ENCODE results near the gene AGPAT4.
A peak's percentile ranks its signal among the peaks of the same experiment; 100 is the strongest.

The AGPAT4 gene

DNA sequence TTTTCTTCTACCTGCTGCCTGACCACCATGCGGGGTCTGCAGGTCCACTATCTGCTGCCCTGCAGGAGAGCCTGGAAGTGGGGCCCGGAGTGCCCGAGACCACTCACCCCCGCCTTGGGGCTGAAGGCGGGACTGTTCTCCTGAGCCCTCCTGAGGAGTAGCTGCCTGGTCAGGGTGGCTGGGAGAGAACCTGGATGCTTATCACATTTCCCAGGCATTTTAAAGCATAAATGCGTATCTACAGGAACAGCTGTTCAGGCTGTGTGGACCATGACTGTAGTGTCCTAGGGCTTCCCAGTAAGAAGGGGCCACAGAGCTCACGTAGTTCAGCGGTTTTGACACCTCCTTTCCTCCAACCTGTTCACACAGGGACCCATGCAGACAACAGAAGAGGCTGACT is 123.3 kb downstream of the AGPAT4 start:
- peaks cover 18% of the 10 kb centered on the region for H3K36me3 ChIP-seq (replicated peaks)
- TF ChIP-seq, protein P1, sequence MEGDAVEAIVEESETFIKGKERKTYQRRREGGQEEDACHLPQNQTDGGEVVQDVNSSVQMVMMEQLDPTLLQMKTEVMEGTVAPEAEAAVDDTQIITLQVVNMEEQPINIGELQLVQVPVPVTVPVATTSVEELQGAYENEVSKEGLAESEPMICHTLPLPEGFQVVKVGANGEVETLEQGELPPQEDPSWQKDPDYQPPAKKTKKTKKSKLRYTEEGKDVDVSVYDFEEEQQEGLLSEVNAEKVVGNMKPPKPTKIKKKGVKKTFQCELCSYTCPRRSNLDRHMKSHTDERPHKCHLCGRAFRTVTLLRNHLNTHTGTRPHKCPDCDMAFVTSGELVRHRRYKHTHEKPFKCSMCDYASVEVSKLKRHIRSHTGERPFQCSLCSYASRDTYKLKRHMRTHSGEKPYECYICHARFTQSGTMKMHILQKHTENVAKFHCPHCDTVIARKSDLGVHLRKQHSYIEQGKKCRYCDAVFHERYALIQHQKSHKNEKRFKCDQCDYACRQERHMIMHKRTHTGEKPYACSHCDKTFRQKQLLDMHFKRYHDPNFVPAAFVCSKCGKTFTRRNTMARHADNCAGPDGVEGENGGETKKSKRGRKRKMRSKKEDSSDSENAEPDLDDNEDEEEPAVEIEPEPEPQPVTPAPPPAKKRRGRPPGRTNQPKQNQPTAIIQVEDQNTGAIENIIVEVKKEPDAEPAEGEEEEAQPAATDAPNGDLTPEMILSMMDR (IDR thresholded peaks at IDR 0.05; ENCODE audit: low read depth, low read length, missing control alignments), result no peak
- no peak overlapping the region for H3K4me3 ChIP-seq (ENCODE audit: low read depth, low read length)
- no peak for DNase-seq
- in situ Hi-C loops (cut with HindIII; ENCODE audit: low pct_ligation_motif_present, low sequenced_read_pairs), result no loop called here
- no peaks in the 10 kb centered on the region for H3K27me3 ChIP-seq (replicated peaks)
- H3K27ac ChIP-seq, result no peak overlapping the region

GRCh38 chr6:161150136-161150535 is 123.7 kb downstream of the AGPAT4 start:
- Histone ChIP-seq H3K27me3 (replicated peaks) (no peaks in the 10 kb centered on the region), H3K36me3 (replicated peaks) (peaks cover 18% of the 10 kb centered on the region), H3K27ac (no peak overlapping the region), H3K4me3 (ENCODE audit: low read depth, low read length) (no peak overlapping the region)
- DNase-seq, result no peak
- in situ Hi-C loops (cut with HindIII; ENCODE audit: low pct_ligation_motif_present, low sequenced_read_pairs), result no loop called here
- TF ChIP-seq, protein P1 (IDR thresholded peaks at IDR 0.05; ENCODE audit: low read depth, low read length, missing control alignments), result no peak

DNA sequence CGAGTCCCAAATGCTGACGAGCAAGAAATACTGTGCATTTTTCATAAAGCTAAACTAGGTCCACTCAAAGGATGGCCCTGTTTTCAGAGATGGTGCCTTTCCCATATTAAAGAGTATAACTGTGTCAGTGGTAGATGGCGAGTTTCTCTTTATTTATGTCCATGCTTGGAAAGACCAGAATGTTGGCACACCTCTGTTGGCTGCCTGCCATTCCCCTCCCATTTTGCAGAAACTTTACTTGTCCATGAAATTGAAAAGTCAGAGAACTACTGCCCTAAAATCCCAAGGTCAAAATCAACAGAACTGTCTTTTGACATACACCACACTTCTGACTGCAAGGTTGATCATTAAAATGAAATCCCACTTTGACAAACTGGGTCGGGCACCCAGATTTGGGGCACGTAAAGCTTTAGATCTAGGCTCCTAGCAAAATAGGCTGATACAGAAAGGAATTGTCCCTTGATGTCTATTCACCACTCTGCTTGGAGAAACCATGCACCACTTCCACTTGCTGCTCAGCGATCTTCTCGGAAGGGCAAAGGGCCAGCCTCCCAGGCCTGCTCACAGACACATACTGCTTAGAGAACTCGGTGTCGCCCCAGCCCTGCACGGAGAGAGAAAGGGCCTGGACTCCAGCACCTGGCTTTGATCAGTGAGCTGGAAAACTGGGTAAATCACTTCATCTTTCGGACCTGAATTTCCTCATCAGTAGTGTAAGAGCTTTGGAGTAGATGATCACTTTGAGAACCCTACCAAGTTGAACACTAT is 130.0 kb downstream of the AGPAT4 start:
- in situ Hi-C loops (cut with HindIII; ENCODE audit: low pct_ligation_motif_present, low sequenced_read_pairs), result no loop called here
- Histone ChIP-seq H3K36me3 (replicated peaks) (peaks cover 17% of the 10 kb centered on the region), H3K4me3 (ENCODE audit: low read depth, low read length) (no peak overlapping the region), H3K27ac (no peak overlapping the region), H3K27me3 (replicated peaks) (no peaks in the 10 kb centered on the region)
- TF ChIP-seq, protein P1 (IDR thresholded peaks at IDR 0.05; ENCODE audit: low read depth, low read length, missing control alignments), result no peak
- no peak for DNase-seq

DNA sequence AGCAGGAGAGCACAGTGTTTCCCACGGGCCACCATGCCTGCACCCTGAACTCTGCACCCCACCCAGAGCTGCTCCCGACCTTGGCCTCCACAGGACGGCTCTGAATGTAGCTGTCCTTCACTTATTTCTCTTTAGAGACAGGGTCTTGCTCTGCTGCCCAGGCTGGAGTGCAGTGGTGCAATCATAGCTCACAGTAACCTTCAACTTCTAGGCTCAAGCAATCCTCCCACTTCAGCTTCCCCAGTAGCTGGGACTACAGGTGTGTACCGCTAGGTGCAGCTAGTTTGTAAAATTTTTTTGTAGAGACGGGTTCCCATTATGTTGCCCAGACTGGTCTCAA is 130.9 kb downstream of the AGPAT4 start:
- in situ Hi-C loops (cut with HindIII; ENCODE audit: low pct_ligation_motif_present, low sequenced_read_pairs), result no loop called here
- H3K36me3 ChIP-seq (replicated peaks), result peaks cover 11% of the 10 kb centered on the region
- no peaks in the 10 kb centered on the region for H3K27me3 ChIP-seq (replicated peaks)
- no peak for DNase-seq
- TF ChIP-seq, protein P1 (IDR thresholded peaks at IDR 0.05; ENCODE audit: low read depth, low read length, missing control alignments), result no peak
- H3K27ac ChIP-seq, result no peak overlapping the region
- H3K4me3 ChIP-seq (ENCODE audit: low read depth, low read length), result no peak overlapping the region

GRCh38 chr6:161141173-161141572 is 132.7 kb downstream of the AGPAT4 start:
- H3K36me3 ChIP-seq (replicated peaks), result peaks cover 4% of the 10 kb centered on the region
- DNase-seq, result peak; percentile 25
- H3K27ac ChIP-seq, result no peak overlapping the region
- TF ChIP-seq, protein P1 (IDR thresholded peaks at IDR 0.05; ENCODE audit: low read depth, low read length, missing control alignments), result no peak
- in situ Hi-C loops (cut with HindIII; ENCODE audit: low pct_ligation_motif_present, low sequenced_read_pairs), result no loop called here
- H3K4me3 ChIP-seq (ENCODE audit: low read depth, low read length), result no peak overlapping the region
- no peaks in the 10 kb centered on the region for H3K27me3 ChIP-seq (replicated peaks)

DNA sequence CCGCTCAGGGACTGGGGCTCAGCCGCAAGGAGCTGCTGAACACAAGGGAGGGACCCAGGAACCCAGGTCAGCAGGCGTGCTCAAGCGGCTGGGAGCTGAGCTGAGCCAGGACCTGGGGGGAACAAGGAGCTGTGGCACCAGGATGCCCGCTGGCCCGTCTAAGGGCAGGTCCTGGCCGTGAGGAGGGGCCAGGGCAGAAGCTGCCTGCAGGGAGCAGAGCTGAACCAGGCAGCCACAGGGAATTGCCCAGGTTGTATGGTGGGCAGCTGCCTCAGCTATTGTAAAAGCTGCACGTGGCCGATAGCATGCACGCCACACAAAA is 133.3 kb downstream of the AGPAT4 start:
- Histone ChIP-seq H3K27me3 (replicated peaks) (no peaks in the 10 kb centered on the region), H3K36me3 (replicated peaks) (peaks cover 4% of the 10 kb centered on the region), H3K4me3 (ENCODE audit: low read depth, low read length) (no peak overlapping the region), H3K27ac (no peak overlapping the region)
- in situ Hi-C loops (cut with HindIII; ENCODE audit: low pct_ligation_motif_present, low sequenced_read_pairs), result no loop called here
- TF ChIP-seq, protein P1 (IDR thresholded peaks at IDR 0.05; ENCODE audit: low read depth, low read length, missing control alignments), result no peak
- no peak for DNase-seq
